Mammary epithelial cell (primary cell): ENCODE results near the gene PPP2R3C.

Source experiments
- EZH2 ChIP-seq: IDR thresholded peaks from 2 replicates; pipeline ENCODE4 v1.6.1; 2012; ENCODE audit warnings: low read length, inconsistent platforms, borderline replicate concordance
- TF ChIP-seq, protein P1 (sequence below), 2 donors: IDR thresholded peaks in 1 of 2; conservative IDR thresholded peaks in 1 of 2; 2 replicates each; pipeline ENCODE4 v1.5.1; 2011 to 2012; ENCODE audit warnings: inconsistent platforms in 2 of 2, low read length in 2 of 2, mild to moderate bottlenecking in 2 of 2, control low read depth in 1 of 2, low read depth in 1 of 2; ENCODE audit not compliant: insufficient read depth in 1 of 2; ENCODE audit errors: extremely low read depth in 1 of 2

DNA sequence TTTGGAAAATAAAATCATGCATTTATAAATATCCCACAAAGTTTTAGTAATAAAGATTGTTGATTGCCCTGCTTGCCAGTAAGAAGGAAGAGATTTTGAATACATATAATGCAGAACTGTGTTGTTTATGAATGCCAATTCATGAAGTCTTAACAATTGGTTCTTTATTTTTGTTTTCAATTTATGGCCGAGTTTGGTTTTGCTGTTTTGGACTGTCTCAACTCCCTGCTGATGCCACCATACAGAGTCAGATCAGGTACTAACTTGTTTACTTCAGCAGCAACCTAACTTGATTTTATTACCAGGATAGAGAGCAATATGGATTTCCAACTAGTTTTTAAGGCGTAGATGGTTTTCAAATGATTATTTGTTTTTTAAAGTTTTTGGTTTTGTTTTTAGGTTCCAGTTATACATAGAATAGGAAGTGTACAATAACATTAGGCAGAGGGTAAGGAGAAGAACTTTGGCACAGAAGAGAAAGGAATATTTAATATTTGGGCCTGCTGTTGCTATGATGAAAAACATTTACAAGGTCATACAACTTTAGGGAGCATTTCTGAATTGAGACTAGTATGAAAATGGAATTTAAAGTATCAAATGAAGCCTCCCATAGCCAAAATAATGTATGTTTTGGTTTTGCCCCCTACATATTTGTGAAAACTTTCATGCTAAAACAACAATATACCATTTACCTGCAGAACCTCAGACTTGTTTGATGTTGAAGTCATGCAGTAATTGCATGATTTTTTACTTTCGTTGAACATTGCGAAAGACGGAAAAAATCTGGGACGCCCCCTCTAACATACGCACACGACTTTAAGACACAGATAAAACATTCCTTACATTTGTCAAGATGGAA is 76.6 kb downstream of the PPP2R3C start:
- TF ChIP-seq EZH2 = no peak
- TF ChIP-seq, protein P1, sequence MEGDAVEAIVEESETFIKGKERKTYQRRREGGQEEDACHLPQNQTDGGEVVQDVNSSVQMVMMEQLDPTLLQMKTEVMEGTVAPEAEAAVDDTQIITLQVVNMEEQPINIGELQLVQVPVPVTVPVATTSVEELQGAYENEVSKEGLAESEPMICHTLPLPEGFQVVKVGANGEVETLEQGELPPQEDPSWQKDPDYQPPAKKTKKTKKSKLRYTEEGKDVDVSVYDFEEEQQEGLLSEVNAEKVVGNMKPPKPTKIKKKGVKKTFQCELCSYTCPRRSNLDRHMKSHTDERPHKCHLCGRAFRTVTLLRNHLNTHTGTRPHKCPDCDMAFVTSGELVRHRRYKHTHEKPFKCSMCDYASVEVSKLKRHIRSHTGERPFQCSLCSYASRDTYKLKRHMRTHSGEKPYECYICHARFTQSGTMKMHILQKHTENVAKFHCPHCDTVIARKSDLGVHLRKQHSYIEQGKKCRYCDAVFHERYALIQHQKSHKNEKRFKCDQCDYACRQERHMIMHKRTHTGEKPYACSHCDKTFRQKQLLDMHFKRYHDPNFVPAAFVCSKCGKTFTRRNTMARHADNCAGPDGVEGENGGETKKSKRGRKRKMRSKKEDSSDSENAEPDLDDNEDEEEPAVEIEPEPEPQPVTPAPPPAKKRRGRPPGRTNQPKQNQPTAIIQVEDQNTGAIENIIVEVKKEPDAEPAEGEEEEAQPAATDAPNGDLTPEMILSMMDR (conservative IDR thresholded peaks at IDR 0.05 in 1 of 2, IDR thresholded peaks at IDR 0.05 in 1 of 2; ENCODE audit: extremely low read depth in 1 of 2, insufficient read depth in 1 of 2, low read depth in 1 of 2, low read length in 2 of 2) = no peak
